ENCODE data around the gene SLC22A15. TPM values are rescaled to one million over a fixed set of nuclear protein-coding genes. Genes with fewer than 3 reads are reported as not detected.

Gene SLC22A15
- polyA plus RNA-seq, 1 donor (not counting 4 experiments of a cell fraction or from before 2014, with no cell fraction given) = 14.9 TPM

DNA sequence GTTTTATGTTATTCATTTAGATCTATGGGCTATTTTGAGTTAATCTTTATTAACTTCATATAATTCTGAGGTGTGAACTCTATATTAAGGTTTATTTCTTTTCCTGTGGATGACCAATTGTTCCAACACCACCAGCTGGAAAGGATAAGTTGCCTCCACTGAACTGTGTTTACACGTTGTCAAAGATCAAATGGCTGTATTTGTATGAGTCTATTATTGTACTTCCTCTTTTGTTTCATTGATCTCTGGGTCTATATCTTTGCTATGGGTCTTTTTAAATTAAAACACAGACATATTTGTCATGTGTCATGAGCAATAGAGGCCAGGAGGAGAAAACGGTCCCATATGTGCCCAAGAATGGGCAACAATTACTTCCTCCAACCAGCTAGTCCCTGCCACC lies 129.7 kb downstream of the SLC22A15 start:
- TF ChIP-seq EZH2 (IDR thresholded peaks at IDR 0.05; ENCODE audit: low read length) = no peak
- TF ChIP-seq, protein P1, sequence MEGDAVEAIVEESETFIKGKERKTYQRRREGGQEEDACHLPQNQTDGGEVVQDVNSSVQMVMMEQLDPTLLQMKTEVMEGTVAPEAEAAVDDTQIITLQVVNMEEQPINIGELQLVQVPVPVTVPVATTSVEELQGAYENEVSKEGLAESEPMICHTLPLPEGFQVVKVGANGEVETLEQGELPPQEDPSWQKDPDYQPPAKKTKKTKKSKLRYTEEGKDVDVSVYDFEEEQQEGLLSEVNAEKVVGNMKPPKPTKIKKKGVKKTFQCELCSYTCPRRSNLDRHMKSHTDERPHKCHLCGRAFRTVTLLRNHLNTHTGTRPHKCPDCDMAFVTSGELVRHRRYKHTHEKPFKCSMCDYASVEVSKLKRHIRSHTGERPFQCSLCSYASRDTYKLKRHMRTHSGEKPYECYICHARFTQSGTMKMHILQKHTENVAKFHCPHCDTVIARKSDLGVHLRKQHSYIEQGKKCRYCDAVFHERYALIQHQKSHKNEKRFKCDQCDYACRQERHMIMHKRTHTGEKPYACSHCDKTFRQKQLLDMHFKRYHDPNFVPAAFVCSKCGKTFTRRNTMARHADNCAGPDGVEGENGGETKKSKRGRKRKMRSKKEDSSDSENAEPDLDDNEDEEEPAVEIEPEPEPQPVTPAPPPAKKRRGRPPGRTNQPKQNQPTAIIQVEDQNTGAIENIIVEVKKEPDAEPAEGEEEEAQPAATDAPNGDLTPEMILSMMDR (optimal IDR thresholded peaks at IDR 0.05 in 1 of 3, IDR thresholded peaks at IDR 0.05 in 1 of 3, conservative IDR thresholded peaks at IDR 0.05 in 1 of 3; ENCODE audit: extremely low read depth in 1 of 3, insufficient read depth in 2 of 3, low read length in 3 of 3) = no peak
- Histone ChIP-seq H3K4me1 (ENCODE audit: control insufficient read depth, extremely low read depth, insufficient read depth, low read length) (peaks cover 14% of the 10 kb centered on the region), H3K27me3 (ENCODE audit: control insufficient read depth, extremely low read depth, insufficient read depth, low read length) (no peaks in the 10 kb centered on the region), H4K20me1 (ENCODE audit: control insufficient read depth, extremely low read depth, insufficient read depth, low read length) (no peaks in the 10 kb centered on the region), H3K27ac (ENCODE audit: control insufficient read depth, insufficient read depth, low read length) (no peak overlapping the region), H3K79me2 (ENCODE audit: control insufficient read depth, insufficient read depth, low read length) (no peaks in the 10 kb centered on the region), H3K4me2 (ENCODE audit: control insufficient read depth, extremely low read depth, insufficient read depth, low read depth, low read length) (no peak overlapping the region), H3K4me3 (ENCODE audit: control insufficient read depth in 2 of 3, extremely low read depth in 1 of 3, insufficient read depth in 2 of 3, low read depth in 1 of 3, low read length in 3 of 3) (no peak overlapping the region), H3K36me3 (ENCODE audit: control insufficient read depth in 2 of 2, extremely low read depth in 1 of 2, insufficient read depth in 2 of 2, low read length in 2 of 2) (no peaks in the 10 kb centered on the region), H3K9me1 (ENCODE audit: control insufficient read depth, extremely low read depth, insufficient read depth, low read length) (no peaks in the 10 kb centered on the region), H3K9ac (ENCODE audit: control insufficient read depth, extremely low read depth, insufficient read depth, low read length) (no peak overlapping the region), H3K9me3 (ENCODE audit: control insufficient read depth, low read depth, low read length) (no peaks in the 10 kb centered on the region), H2AFZ (ENCODE audit: control insufficient read depth, low read length) (no peak overlapping the region)
- DNase-seq (ENCODE audit: low read depth, low spot score) (no peak), FAIRE-seq (no peak)
- dilution Hi-C loops (cut with MboI; ENCODE audit: extremely low pct_ligation_motif_present, low sequenced_read_pairs) = no loop called here

DNA sequence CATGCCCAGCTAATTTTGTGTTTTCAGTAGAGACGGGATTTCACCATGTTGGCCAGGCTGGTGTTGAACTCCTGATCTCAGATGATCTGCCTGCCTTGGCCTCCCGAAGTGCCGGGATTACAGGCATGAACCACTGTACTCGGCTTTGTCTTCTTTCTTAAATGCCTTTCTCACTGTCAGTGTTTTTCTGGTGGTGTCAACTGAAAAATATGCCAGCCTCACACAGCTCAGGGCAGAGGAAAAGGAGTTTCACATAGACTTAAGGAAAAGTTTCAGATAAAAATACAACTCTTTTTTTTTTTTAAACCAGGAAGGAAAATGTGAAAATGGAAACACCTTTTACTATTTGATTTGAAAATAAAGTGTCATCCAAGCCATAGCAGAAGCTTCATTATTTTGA lies 130.3 kb downstream of the SLC22A15 start:
- FAIRE-seq = no peak

More for the DNA sequence above, 130.3 kb downstream of the SLC22A15 start:
- Histone ChIP-seq H3K4me1 (ENCODE audit: control insufficient read depth, extremely low read depth, insufficient read depth, low read length) (peaks cover 20% of the 10 kb centered on the region), H3K4me2 (ENCODE audit: control insufficient read depth, extremely low read depth, insufficient read depth, low read depth, low read length) (no peak overlapping the region), H3K9me3 (ENCODE audit: control insufficient read depth, low read depth, low read length) (no peaks in the 10 kb centered on the region), H3K4me3 (ENCODE audit: control insufficient read depth in 2 of 3, extremely low read depth in 1 of 3, insufficient read depth in 2 of 3, low read depth in 1 of 3, low read length in 3 of 3) (no peak overlapping the region), H2AFZ (ENCODE audit: control insufficient read depth, low read length) (no peak overlapping the region), H4K20me1 (ENCODE audit: control insufficient read depth, extremely low read depth, insufficient read depth, low read length) (no peaks in the 10 kb centered on the region), H3K9ac (ENCODE audit: control insufficient read depth, extremely low read depth, insufficient read depth, low read length) (no peak overlapping the region), H3K36me3 (ENCODE audit: control insufficient read depth in 2 of 2, extremely low read depth in 1 of 2, insufficient read depth in 2 of 2, low read length in 2 of 2) (no peaks in the 10 kb centered on the region), H3K27ac (ENCODE audit: control insufficient read depth, insufficient read depth, low read length) (no peak overlapping the region), H3K27me3 (ENCODE audit: control insufficient read depth, extremely low read depth, insufficient read depth, low read length) (no peaks in the 10 kb centered on the region), H3K9me1 (ENCODE audit: control insufficient read depth, extremely low read depth, insufficient read depth, low read length) (no peaks in the 10 kb centered on the region), H3K79me2 (ENCODE audit: control insufficient read depth, insufficient read depth, low read length) (no peaks in the 10 kb centered on the region)
- TF ChIP-seq EZH2 (IDR thresholded peaks at IDR 0.05; ENCODE audit: low read length) = no peak
- TF ChIP-seq, protein P1 (optimal IDR thresholded peaks at IDR 0.05 in 1 of 3, IDR thresholded peaks at IDR 0.05 in 1 of 3, conservative IDR thresholded peaks at IDR 0.05 in 1 of 3; ENCODE audit: extremely low read depth in 1 of 3, insufficient read depth in 2 of 3, low read length in 3 of 3) = no peak
- no peak for DNase-seq (ENCODE audit: low read depth, low spot score)
- dilution Hi-C loops (cut with MboI; ENCODE audit: extremely low pct_ligation_motif_present, low sequenced_read_pairs) = no loop called here

Measured in keratinocyte (primary cell).